HepG2 (cell line): Measurements from ENCODE around the gene KATNB1. TPM values are rescaled to one million over a fixed set of nuclear protein-coding genes. Genes with fewer than 3 reads are reported as not detected.

Experiments
- ATAC-seq: fragments of 200-7000 bp; cut with Tn5 transposase; 3 replicates; pipeline ENCODE4 v1.9.1; 2020; ENCODE audit warnings: mild to moderate bottlenecking, moderate library complexity
- BruUV-seq: library from RNA; stranded (reverse); fragments of 400-500 nt; replicated peaks from 2 replicates; lab custom pipeline; 2021; lab: Mats Ljungman, UMichigan
- CTCF ChIA-PET: fragments of 300-600 bp; formaldehyde crosslinking; extraction: SDS; loops from one replicate; lab custom pipeline; 2021; ENCODE audit warnings: low total read pairs, inconsistent platforms, low intra/inter-chr PET ratio; lab: Yijun Ruan, JAX
- POLR2A ChIA-PET: fragments of 350-600 bp; sonication (Branson Sonifier 250); formaldehyde crosslinking; loops from one replicate; lab custom pipeline; 2020; ENCODE audit warnings: antibody characterized with exemption, inconsistent platforms; lab: Yijun Ruan, JAX
- DNase-seq: peaks from one replicate; pipeline ENCODE4 v3.0.0-alpha.2; 2015; ENCODE audit warnings: low spot score
- FAIRE-seq: peaks from 3 replicates; lab custom pipeline; 2011; peaks lifted over from hg19 to GRCh38; lab: Jason Lieb, UNC
- H2AFZ ChIP-seq: one replicate; pipeline ENCODE4 v1.6.1; 2011; ENCODE audit warnings: low read length, inconsistent platforms
- H3K27ac ChIP-seq: fragments of 300-600 bp; 3 replicates; pipeline ENCODE4 v1.8.0; 2011; ENCODE audit warnings: mixed run types, mild to moderate bottlenecking, mixed read lengths, low read length, inconsistent platforms; ENCODE audit not compliant: insufficient read depth; ENCODE audit errors: extremely low read length
- H3K27me3 ChIP-seq, 2 experiments: fragments of 200-600 bp in 1 of 2; 2 replicates in 1 of 2; 3 replicates in 1 of 2; pipeline versions ENCODE4 v1.6.0 to v1.8.0; 2011; ENCODE audit warnings: low read length in 2 of 2, mild to moderate bottlenecking in 2 of 2, moderate library complexity in 2 of 2, inconsistent platforms in 1 of 2; ENCODE audit not compliant: insufficient read depth in 2 of 2, control insufficient read depth in 1 of 2
- H3K36me3 ChIP-seq, 2 experiments: fragments of 200-600 bp in 1 of 2; replicated peaks in 1 of 2; 2 replicates in 1 of 2; 3 replicates in 1 of 2; pipeline versions ENCODE4 v1.5.1 to v1.8.0; 2011; ENCODE audit warnings: low read length in 2 of 2, inconsistent platforms in 1 of 2; ENCODE audit not compliant: insufficient read depth in 2 of 2, control insufficient read depth in 1 of 2
- H3K4me1 ChIP-seq: 2 replicates; pipeline ENCODE4 v1.5.1; 2012; ENCODE audit warnings: low read length, inconsistent platforms; ENCODE audit not compliant: insufficient read depth
- H3K4me2 ChIP-seq: 2 replicates; pipeline ENCODE4 v1.6.0; 2011; ENCODE audit warnings: low read depth, low read length, inconsistent platforms
- H3K4me3 ChIP-seq, 3 experiments: fragments of 200-600 bp in 1 of 3; sonication (generic), shearing (Covaris generic) in 1 of 3; replicated peaks in 1 of 3; 2 replicates each; pipeline ENCODE4 v1.5.1; 2011 to 2016; ENCODE audit warnings: low read length in 3 of 3, inconsistent platforms in 2 of 3, low read depth in 2 of 3, mild to moderate bottlenecking in 2 of 3, control low read depth in 1 of 3, mixed read lengths in 1 of 3; ENCODE audit not compliant: insufficient read depth in 1 of 3
- H3K79me2 ChIP-seq: one replicate; pipeline ENCODE4 v1.6.1; 2011; ENCODE audit warnings: low read length, inconsistent platforms; ENCODE audit not compliant: insufficient read depth
- H3K9ac ChIP-seq: 2 replicates; pipeline ENCODE4 v1.6.0; 2011; ENCODE audit warnings: mild to moderate bottlenecking, low read depth, low read length, inconsistent platforms; ENCODE audit not compliant: insufficient read depth
- H3K9me3 ChIP-seq: 2 replicates; pipeline ENCODE4 v1.5.1; 2012; ENCODE audit warnings: mild to moderate bottlenecking, low read length
- H4K20me1 ChIP-seq: 2 replicates; pipeline ENCODE4 v1.6.0; 2011; ENCODE audit warnings: inconsistent platforms, mild to moderate bottlenecking, low read length, moderate library complexity; ENCODE audit not compliant: insufficient read depth
- CBFB ChIP-seq: sonication (generic); formaldehyde crosslinking; IDR thresholded peaks from 2 replicates; pipeline ENCODE4 v1.4.0; 2020; ENCODE audit warnings: missing genetic modification reagents
- FOSL2 ChIP-seq: sonication (generic); formaldehyde crosslinking; IDR thresholded peaks from 2 replicates; pipeline ENCODE4 v1.4.0; 2020; ENCODE audit warnings: missing genetic modification reagents
- HDAC6 ChIP-seq: fragments of 200-600 bp; sonication (generic); IDR thresholded peaks from 2 replicates; pipeline ENCODE4 v1.7.0; 2017; ENCODE audit warnings: mild to moderate bottlenecking, antibody characterized with exemption, low read length, low read depth
- HNRNPL ChIP-seq: fragments of 200-400 bp; formaldehyde crosslinking; IDR thresholded peaks from 2 replicates; pipeline ENCODE4 v1.6.1; 2017; ENCODE audit warnings: mild to moderate bottlenecking, low read depth, low read length
- KDM2A ChIP-seq: sonication (generic); formaldehyde crosslinking; IDR thresholded peaks from 2 replicates; pipeline ENCODE4 v1.4.0; 2020; ENCODE audit warnings: low read depth, missing genetic modification reagents, borderline replicate concordance
- MED8 ChIP-seq: sonication (generic); formaldehyde crosslinking; IDR thresholded peaks from 2 replicates; pipeline ENCODE4 v1.8.1; 2023; ENCODE audit warnings: mild to moderate bottlenecking, missing genetic modification reagents; ENCODE audit not compliant: insufficient replicate concordance
- PHF20 ChIP-seq: sonication (generic); formaldehyde crosslinking; IDR thresholded peaks from 2 replicates; pipeline ENCODE4 v1.5.0; 2020; ENCODE audit warnings: mild to moderate bottlenecking, missing genetic modification reagents
- POGZ ChIP-seq: sonication (generic); formaldehyde crosslinking; IDR thresholded peaks from 2 replicates; pipeline ENCODE4 v1.4.0; 2020; ENCODE audit warnings: mild to moderate bottlenecking, missing genetic modification reagents
- POLR2AphosphoS5 ChIP-seq: IDR thresholded peaks from 2 replicates; pipeline ENCODE4 v1.6.1; 2012; ENCODE audit warnings: low read depth, low read length
- PRMT3 ChIP-seq: sonication (generic); formaldehyde crosslinking; IDR thresholded peaks from 2 replicates; pipeline ENCODE4 v1.8.1; 2022; ENCODE audit warnings: low read depth, mild to moderate bottlenecking, moderate library complexity, missing genetic modification reagents, borderline replicate concordance
- ZBTB4 ChIP-seq: sonication (generic); formaldehyde crosslinking; IDR thresholded peaks from 2 replicates; pipeline ENCODE4 v1.4.0; 2020; ENCODE audit warnings: missing genetic modification reagents, mild to moderate bottlenecking, borderline replicate concordance
- ZKSCAN8 ChIP-seq: IDR thresholded peaks from 2 replicates; pipeline ENCODE4 v1.6.1; 2016; ENCODE audit warnings: borderline replicate concordance, missing genetic modification reagents, missing compliant biosample characterization
- ZNF547 ChIP-seq: sonication (generic); formaldehyde crosslinking; IDR thresholded peaks from 2 replicates; pipeline ENCODE4 v1.5.1; 2020; ENCODE audit warnings: mild to moderate bottlenecking, missing genetic modification reagents
- ZNF644 ChIP-seq: IDR thresholded peaks from 2 replicates; pipeline ENCODE4 v1.6.1; 2016; ENCODE audit warnings: low read depth
- ZNF772 ChIP-seq: sonication (generic); formaldehyde crosslinking; IDR thresholded peaks from 2 replicates; pipeline ENCODE4 v1.5.0; 2020; ENCODE audit warnings: mild to moderate bottlenecking, missing genetic modification reagents
- WGBS: methylation state at CpG from one replicate; pipeline ENCODE4 v1.1.6; 2017; ENCODE audit warnings: low lambda C conversion rate; 5-methylcytosine and 5-hydroxymethylcytosine counted together
- in situ Hi-C: cut with HindIII; loops from 2 replicates; pipeline ENCODE4 v1.10.0; 2017; ENCODE audit warnings: low pct_unique_long_range_greater_than_20kb; ENCODE audit not compliant: extremely low pct_ligation_motif_present
- intact Hi-C: fragments of 100-400 bp; cut with micrococcal nuclease; formaldehyde crosslinking; loops from one replicate; pipeline ENCODE4 v1.10.0; 2022; ENCODE audit not compliant: unreplicated experiment
- polyA plus RNA-seq, 8 experiments: library from polyadenylated mRNA; depleted of rRNA in 3 of 8; stranded (reverse) in 7 of 8; unstranded in 1 of 8; fragments of >200 nt; fragmentation: Illumina TruSeq in 4 of 8; extraction: Trizol in 4 of 8; gene quantifications; 2 replicates each; pipeline versions ENCODE4 v1.2.1 to v1.2.3, GENCODE V29; 2011 to 2016; ENCODE audit warnings: low read depth in 4 of 8, missing spikeins in 1 of 8, mixed read lengths in 1 of 8; ENCODE audit not compliant: insufficient read depth in 1 of 8
- total RNA-seq, 5 experiments: library from RNA; depleted of rRNA; stranded (reverse); fragments of >200 nt; fragmentation: Illumina TruSeq; extraction: Trizol; gene quantifications; 2 replicates each; pipeline ENCODE4 v1.2.3, GENCODE V29; 2016; ENCODE audit warnings: low read depth in 1 of 5
- TF ChIP-seq, protein P1 (sequence below): sonication (generic); formaldehyde crosslinking; IDR thresholded peaks from 2 replicates; pipeline ENCODE4 v1.4.0; 2020; ENCODE audit warnings: missing genetic modification reagents
- TF ChIP-seq, protein P2 (sequence below): IDR thresholded peaks from 2 replicates; pipeline ENCODE4 v1.6.1; 2016

Gene KATNB1
- total and polyA plus RNA-seq, 2 of the 13 experiments (the other 11 are each of a cell fraction or from before 2014, with no cell fraction given): 31.5 to 43.5 TPM

DNA sequence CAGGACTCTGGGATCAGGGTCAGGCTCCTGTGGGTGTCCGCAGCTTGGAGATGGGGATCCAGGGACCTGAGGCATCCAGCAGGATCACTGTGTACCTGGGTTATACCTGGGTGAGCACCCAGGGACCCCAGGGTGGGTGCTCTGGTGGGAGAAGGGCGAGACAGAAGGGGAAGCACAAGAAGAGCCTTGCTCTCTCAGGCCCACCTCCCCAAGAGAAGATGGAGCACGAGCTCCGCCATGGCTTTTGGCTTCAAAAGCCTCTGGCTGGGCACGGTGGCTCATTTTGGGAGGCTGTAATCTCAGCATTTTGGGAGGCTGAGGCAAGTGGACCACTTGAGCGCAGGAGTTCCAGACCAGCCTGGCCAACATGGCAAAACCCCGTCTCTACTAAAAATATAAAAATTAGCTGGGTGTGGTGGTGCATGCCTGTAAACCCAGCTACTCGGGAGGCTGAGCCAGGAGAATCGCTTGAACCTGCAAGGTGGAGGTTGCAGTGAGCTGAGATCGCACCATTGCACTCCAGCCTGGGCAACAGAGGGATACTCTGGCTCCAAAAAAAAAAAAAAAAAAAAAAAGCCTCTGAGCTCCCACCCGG lies 32.1 kb upstream of the KATNB1 start:
- FAIRE-seq: no peak
- 55% methylated on average over 11 of the region's 11 CpGs for WGBS
- H3K27ac ChIP-seq: peak overlapping the region; percentile 92
- no peak for TF ChIP-seq CBFB (CRISPR knock-in tag)
- 0 out of 2 replicates have a peak, but pooled peaks have one; percentile 7 for TF ChIP-seq FOSL2 (CRISPR knock-in tag)
- no peak for TF ChIP-seq POLR2AphosphoS5
- no peak for TF ChIP-seq POGZ (CRISPR knock-in tag)
- no peak for TF ChIP-seq MED8 (CRISPR knock-in tag)
- TF ChIP-seq, protein P1, sequence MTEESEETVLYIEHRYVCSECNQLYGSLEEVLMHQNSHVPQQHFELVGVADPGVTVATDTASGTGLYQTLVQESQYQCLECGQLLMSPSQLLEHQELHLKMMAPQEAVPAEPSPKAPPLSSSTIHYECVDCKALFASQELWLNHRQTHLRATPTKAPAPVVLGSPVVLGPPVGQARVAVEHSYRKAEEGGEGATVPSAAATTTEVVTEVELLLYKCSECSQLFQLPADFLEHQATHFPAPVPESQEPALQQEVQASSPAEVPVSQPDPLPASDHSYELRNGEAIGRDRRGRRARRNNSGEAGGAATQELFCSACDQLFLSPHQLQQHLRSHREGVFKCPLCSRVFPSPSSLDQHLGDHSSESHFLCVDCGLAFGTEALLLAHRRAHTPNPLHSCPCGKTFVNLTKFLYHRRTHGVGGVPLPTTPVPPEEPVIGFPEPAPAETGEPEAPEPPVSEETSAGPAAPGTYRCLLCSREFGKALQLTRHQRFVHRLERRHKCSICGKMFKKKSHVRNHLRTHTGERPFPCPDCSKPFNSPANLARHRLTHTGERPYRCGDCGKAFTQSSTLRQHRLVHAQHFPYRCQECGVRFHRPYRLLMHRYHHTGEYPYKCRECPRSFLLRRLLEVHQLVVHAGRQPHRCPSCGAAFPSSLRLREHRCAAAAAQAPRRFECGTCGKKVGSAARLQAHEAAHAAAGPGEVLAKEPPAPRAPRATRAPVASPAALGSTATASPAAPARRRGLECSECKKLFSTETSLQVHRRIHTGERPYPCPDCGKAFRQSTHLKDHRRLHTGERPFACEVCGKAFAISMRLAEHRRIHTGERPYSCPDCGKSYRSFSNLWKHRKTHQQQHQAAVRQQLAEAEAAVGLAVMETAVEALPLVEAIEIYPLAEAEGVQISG (CRISPR knock-in tag): no peak
- TF ChIP-seq ZNF547 (CRISPR knock-in tag): no peak; the same call in 1 of the 2 replicates
- no peak for TF ChIP-seq HNRNPL
- TF ChIP-seq ZNF644 (CRISPR knock-in tag): no peak
- TF ChIP-seq PRMT3 (CRISPR knock-in tag): no peak
- TF ChIP-seq HDAC6: no peak
- TF ChIP-seq, protein P2, sequence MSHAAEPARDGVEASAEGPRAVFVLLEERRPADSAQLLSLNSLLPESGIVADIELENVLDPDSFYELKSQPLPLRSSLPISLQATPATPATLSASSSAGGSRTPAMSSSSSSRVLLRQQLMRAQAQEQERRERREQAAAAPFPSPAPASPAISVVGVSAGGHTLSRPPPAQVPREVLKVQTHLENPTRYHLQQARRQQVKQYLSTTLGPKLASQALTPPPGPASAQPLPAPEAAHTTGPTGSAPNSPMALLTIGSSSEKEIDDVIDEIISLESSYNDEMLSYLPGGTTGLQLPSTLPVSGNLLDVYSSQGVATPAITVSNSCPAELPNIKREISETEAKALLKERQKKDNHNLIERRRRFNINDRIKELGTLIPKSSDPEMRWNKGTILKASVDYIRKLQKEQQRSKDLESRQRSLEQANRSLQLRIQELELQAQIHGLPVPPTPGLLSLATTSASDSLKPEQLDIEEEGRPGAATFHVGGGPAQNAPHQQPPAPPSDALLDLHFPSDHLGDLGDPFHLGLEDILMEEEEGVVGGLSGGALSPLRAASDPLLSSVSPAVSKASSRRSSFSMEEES (CRISPR knock-in tag): peak; percentile 6; the same call in 1 of the 2 replicates
- TF ChIP-seq ZNF772 (CRISPR knock-in tag): no peak
- TF ChIP-seq ZBTB4: 0 out of 2 replicates have a peak, but pooled peaks have one; percentile 6
- TF ChIP-seq KDM2A: 0 out of 2 replicates have a peak, but pooled peaks have one; percentile 22
- no peak for TF ChIP-seq ZKSCAN8
- TF ChIP-seq PHF20 (CRISPR knock-in tag): no peak

More for the DNA sequence above, 32.1 kb upstream of the KATNB1 start:
- no peaks in the 10 kb centered on the region for H3K9me3 ChIP-seq
- DNase-seq (no peak), ATAC-seq (no peak)
- H4K20me1 ChIP-seq: no peaks in the 10 kb centered on the region
- intact Hi-C loops: loop anchor here (1.0 to 2.0 kb wide), 2 partner anchors 17 to 43 kb away; no protein-coding TSS in a partner anchor
- in situ Hi-C loops: no loop called here
- peaks cover 72% of the 10 kb centered on the region for H3K4me1 ChIP-seq
- no peaks in the 10 kb centered on the region for H3K36me3 ChIP-seq
- BruUV-seq: no TSS peak
- ChIA-PET CTCF (interaction anchor here (0.6 kb wide), 1 partner anchor 52 kb away, joined by 3 read pairs; no protein-coding TSS in a partner anchor), POLR2A (interaction anchor here (0.6 to 2.8 kb wide), 25 partner anchors 10 to 426 kb away, joined by 3 to 42 read pairs (median 3); partner anchors contain the start of genes ADGRG3, CFAP20, CX3CL1 and DRC7)
- no peaks in the 10 kb centered on the region for H3K27me3 ChIP-seq
- H3K79me2 ChIP-seq: no peaks in the 10 kb centered on the region
- H3K4me2 ChIP-seq: peak overlapping the region; percentile 94
- H3K4me3 ChIP-seq: 0 out of 6 replicates have a peak overlapping the region, but pooled peaks of 1 of the 3 experiments have one; percentile 10
- H2AFZ ChIP-seq: no peak overlapping the region
- no peak overlapping the region; the same call in 1 of the 2 replicates for H3K9ac ChIP-seq
